Osteocyte (in vitro differentiated cells): ENCODE data around the gene DNAJC5. TPM values are rescaled to one million over a fixed set of nuclear protein-coding genes. Genes with fewer than 3 reads are reported as not detected.

ENCODE experiments used
- DNase-seq: peaks from one replicate; pipeline ENCODE4 v3.0.0; 2021; ENCODE audit warnings: mixed read lengths; ENCODE audit not compliant: unreplicated experiment; ENCODE audit errors: extremely low spot score
- H3K27ac Mint-ChIP-seq: one replicate; pipeline ENCODE4 v1.8.0; 2021; ENCODE audit warnings: mild to moderate bottlenecking, mixed read lengths; ENCODE audit not compliant: unreplicated experiment
- H3K27me3 Mint-ChIP-seq: one replicate; pipeline ENCODE4 v1.8.0; 2021; ENCODE audit warnings: mixed read lengths; ENCODE audit not compliant: unreplicated experiment
- H3K36me3 Mint-ChIP-seq: one replicate; pipeline ENCODE4 v1.8.0; 2021; ENCODE audit warnings: mixed read lengths; ENCODE audit not compliant: unreplicated experiment
- H3K4me1 Mint-ChIP-seq: one replicate; pipeline ENCODE4 v1.8.0; 2021; ENCODE audit warnings: mixed read lengths; ENCODE audit not compliant: unreplicated experiment
- H3K4me3 Mint-ChIP-seq: one replicate; pipeline ENCODE4 v1.8.0; 2021; ENCODE audit warnings: mild to moderate bottlenecking, moderate library complexity, mixed read lengths; ENCODE audit not compliant: unreplicated experiment
- H3K9me3 Mint-ChIP-seq: one replicate; pipeline ENCODE4 v1.8.0; 2021; ENCODE audit warnings: mixed read lengths; ENCODE audit not compliant: unreplicated experiment
- total RNA-seq: library from RNA; stranded (reverse); gene quantifications from 2 replicates; pipeline ENCODE4 v1.2.1, GENCODE V29; 2021
- TF ChIP-seq, protein P1 (sequence below): fragments of 200-600 bp; sonication (generic); IDR thresholded peaks from 2 replicates; pipeline ENCODE4 v1.5.0; 2021; ENCODE audit warnings: antibody characterized with exemption, mild to moderate bottlenecking, moderate library complexity

DNAJC5 gene
- total RNA-seq, 1 donor from 2014 or later, result 41.2 TPM

DNA sequence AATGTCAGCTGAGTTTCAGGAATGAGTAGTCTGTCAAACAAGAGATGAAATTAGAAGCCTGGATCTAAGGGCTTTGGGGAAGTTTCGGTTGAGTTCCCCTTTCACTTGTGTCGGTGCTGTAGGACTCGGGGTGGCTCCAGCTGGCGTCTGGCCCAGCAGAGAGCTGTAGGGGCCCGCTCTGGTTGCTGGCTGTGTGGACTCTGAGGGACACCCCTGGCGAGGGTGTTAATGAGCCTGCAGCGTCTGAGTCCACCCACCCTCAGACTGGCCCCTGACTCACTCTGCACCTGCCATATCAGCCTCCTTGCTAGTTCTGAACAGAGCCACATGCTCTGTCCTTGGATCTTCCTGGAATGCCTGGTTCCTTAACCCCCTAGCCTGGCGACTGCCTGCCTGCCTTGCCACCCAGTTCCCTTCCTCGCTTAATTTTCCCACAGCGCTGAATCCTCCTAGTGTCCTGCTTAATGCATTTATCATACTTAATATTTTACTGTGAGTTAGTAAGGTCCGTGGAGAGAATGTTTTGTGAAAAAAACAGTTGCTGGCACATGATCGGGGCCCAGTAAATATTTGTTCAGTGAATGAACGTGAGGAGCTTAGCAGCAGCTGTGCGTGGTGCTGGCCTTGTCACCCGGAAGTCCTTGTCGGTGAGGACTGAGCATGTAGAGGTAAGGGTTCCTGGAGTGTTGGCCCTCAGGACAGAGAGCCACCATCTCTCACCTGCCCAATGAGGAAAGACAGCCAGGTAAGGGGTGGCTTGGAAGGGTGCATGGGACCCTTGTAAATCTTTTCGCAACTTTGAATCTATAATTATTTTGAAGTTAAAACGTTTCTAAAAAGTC lies 1.6 kb downstream of the DNAJC5 start:
- Mint-ChIP-seq H3K4me3 (peak overlapping the region; percentile 88), H3K36me3 (peaks cover 7% of the 10 kb centered on the region), H3K9me3 (no peaks in the 10 kb centered on the region), H3K4me1 (peaks cover 30% of the 10 kb centered on the region), H3K27me3 (no peaks in the 10 kb centered on the region), H3K27ac (peak overlapping the region; percentile 85)
- TF ChIP-seq, protein P1, sequence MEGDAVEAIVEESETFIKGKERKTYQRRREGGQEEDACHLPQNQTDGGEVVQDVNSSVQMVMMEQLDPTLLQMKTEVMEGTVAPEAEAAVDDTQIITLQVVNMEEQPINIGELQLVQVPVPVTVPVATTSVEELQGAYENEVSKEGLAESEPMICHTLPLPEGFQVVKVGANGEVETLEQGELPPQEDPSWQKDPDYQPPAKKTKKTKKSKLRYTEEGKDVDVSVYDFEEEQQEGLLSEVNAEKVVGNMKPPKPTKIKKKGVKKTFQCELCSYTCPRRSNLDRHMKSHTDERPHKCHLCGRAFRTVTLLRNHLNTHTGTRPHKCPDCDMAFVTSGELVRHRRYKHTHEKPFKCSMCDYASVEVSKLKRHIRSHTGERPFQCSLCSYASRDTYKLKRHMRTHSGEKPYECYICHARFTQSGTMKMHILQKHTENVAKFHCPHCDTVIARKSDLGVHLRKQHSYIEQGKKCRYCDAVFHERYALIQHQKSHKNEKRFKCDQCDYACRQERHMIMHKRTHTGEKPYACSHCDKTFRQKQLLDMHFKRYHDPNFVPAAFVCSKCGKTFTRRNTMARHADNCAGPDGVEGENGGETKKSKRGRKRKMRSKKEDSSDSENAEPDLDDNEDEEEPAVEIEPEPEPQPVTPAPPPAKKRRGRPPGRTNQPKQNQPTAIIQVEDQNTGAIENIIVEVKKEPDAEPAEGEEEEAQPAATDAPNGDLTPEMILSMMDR, result no peak
- DNase-seq, result no peak

DNA sequence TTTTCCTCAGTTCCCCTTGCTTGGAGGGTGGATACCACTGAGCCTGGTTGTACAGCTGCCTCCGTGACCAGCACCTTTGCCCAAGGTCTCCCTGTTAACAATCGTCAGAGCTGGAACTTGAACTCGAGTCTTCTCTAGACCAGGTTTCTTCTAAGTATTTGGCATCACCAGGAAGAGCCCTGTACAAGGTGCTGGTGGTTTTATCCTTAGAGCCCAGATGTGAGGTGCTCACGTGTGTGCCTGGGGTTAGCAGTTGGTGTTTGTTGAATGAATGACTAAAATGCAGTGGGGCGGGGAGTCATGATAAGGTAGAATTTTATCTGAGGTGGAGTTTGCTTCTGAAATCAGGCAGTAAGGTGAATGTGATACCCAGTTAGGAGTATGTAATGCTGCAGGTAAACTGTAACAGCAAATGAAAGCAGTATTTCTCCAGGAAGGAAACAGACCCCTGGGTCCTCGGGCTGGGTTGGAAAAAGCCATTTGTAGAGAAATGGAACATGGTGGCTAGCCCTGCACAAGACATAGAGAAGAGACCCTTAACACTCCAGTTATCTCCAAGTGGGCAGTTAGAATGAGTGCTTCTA lies 3.1 kb downstream of the DNAJC5 start:
- H3K27me3 Mint-ChIP-seq, result no peaks in the 10 kb centered on the region
- peaks cover 4% of the 10 kb centered on the region for H3K36me3 Mint-ChIP-seq

DNA sequence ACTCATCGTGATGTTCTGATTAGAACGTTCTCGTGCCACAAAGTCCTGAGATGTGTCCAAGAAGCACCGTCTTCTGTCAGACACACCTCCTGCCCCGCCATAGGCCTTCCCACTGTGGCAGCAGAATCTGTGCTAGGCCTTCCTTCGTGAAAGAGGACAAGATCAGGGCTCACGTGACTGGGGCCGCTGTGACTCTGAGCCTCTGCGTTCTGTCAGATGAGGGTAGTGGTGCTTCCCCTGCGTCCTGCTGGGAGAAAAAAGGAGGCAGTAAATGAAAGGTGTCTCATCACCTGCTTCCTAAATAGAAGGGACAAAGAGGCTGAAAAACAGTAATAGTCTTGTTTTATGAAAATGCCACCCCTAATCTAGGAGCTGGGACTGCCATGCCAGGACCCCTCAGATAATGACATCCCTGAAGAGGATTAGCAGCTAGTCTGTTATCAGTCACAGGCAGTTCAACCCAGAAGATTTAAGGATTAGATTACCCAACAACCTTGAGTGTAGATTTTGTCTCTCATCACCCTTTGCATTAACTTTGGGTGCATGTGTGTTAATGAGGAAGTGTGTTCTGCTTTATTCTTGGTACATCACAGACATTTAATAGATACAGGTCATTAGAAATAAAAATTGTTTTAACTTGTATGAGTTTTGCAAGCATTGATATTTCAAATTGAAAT lies 4.1 kb downstream of the DNAJC5 start:
- H3K4me1 Mint-ChIP-seq, result peaks cover 29% of the 10 kb centered on the region
- TF ChIP-seq, protein P1, result no peak
- no peak overlapping the region for H3K4me3 Mint-ChIP-seq
- H3K27me3 Mint-ChIP-seq, result no peaks in the 10 kb centered on the region
- peaks cover 4% of the 10 kb centered on the region for H3K36me3 Mint-ChIP-seq
- DNase-seq, result no peak
- no peak overlapping the region for H3K27ac Mint-ChIP-seq
- no peaks in the 10 kb centered on the region for H3K9me3 Mint-ChIP-seq

More for the DNA sequence above, 3.1 kb downstream of the DNAJC5 start:
- TF ChIP-seq, protein P1, result no peak
- no peak overlapping the region for H3K27ac Mint-ChIP-seq
- DNase-seq, result no peak
- H3K9me3 Mint-ChIP-seq, result no peaks in the 10 kb centered on the region
- H3K4me1 Mint-ChIP-seq, result peaks cover 30% of the 10 kb centered on the region
- no peak overlapping the region for H3K4me3 Mint-ChIP-seq

DNA sequence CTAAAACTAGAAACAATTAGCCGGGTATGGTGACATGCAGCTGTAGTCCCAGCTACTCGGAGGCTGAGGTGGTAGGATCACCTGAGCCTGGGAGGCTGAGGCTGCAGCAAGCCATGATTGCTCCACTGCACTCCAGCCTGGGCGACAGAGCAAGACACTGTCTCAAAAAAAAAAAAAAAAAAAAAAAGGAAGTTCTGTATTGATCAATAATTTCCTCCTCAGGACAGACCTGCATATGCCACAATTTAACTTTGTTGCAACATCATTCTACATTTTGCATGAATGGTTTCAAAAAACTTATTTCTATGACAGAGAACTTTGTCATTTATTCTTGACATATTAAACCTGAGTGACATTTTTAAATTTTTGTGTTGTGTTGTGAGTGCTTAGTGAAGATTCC lies 5.5 kb downstream of the DNAJC5 start:
- TF ChIP-seq, protein P1, result no peak
- H3K27me3 Mint-ChIP-seq, result no peaks in the 10 kb centered on the region
- no peak overlapping the region for H3K4me3 Mint-ChIP-seq
- no peaks in the 10 kb centered on the region for H3K9me3 Mint-ChIP-seq
- no peak overlapping the region for H3K27ac Mint-ChIP-seq
- H3K36me3 Mint-ChIP-seq, result peaks cover 6% of the 10 kb centered on the region
- H3K4me1 Mint-ChIP-seq, result peaks cover 23% of the 10 kb centered on the region
- DNase-seq, result no peak
